SH-SY5Y (cell line): ENCODE results near the gene DOCK8.

ENCODE experiments used
- GATA2 ChIP-seq: IDR thresholded peaks from 2 replicates; pipeline ENCODE4 v1.6.1; 2011; ENCODE audit warnings: mild to moderate bottlenecking, low read depth, low read length
- GATA3 ChIP-seq: IDR thresholded peaks from 2 replicates; pipeline ENCODE4 v1.6.1; 2011; ENCODE audit warnings: low read depth, mild to moderate bottlenecking, low read length, moderate library complexity

GRCh38 chr9:242461-243080 is 27.9 kb downstream of the DOCK8 start:
- TF ChIP-seq GATA2 (no peak), GATA3 (no peak)
